Sciatic nerve (tissue), 2 donors: ENCODE results near the gene UNC79. TPM values are rescaled to one million over a fixed set of nuclear protein-coding genes. Genes with fewer than 3 reads are reported as not detected.

Experiments used
- ATAC-seq: fragments of 200-7000 bp; cut with Tn5 transposase; one replicate; pipeline ENCODE4 v1.9.1; 2020; ENCODE audit warnings: mild to moderate bottlenecking, moderate library complexity
- DNase-seq: peaks from one replicate; pipeline ENCODE4 v3.0.0-alpha.2; 2020; ENCODE audit warnings: low spot score
- intact Hi-C: fragments of 100-400 bp; cut with DNase I; formaldehyde crosslinking; loops from one replicate; pipeline ENCODE4 v1.14.2; 2022
- total RNA-seq: library from RNA; stranded (reverse); fragmentation: NEBNext Ultra II Directional; extraction: Animal tissue kit (Norgen Biotek cat#: 25700); gene quantifications from one replicate; pipeline ENCODE4 v1.2.1, GENCODE V29; 2021
- donor health status: DM: no; HTN: no; CAD: no.
- donor health status: DM: no; HTN: no; CAD: no.

The UNC79 gene
- total RNA-seq, 1 donor from 2014 or later: 0.62 TPM

- intact Hi-C loops: no loop called here
- no peak for ATAC-seq
- no peak for DNase-seq
Observed at GRCh38 chr14:93538413-93538812, 107.7 kb downstream of the UNC79 start.

GRCh38 chr14:93540235-93540634 is 109.5 kb downstream of the UNC79 start:
- intact Hi-C loops: no loop called here
- no peak for ATAC-seq
- DNase-seq: no peak

- intact Hi-C loops: no loop called here
Observed at GRCh38 chr14:93543766-93544165, 113.0 kb downstream of the UNC79 start.

GRCh38 chr14:93544212-93544611 is 113.5 kb downstream of the UNC79 start:
- ATAC-seq (no peak), DNase-seq (no peak)
- intact Hi-C loops: no loop called here

More at GRCh38 chr14:93543766-93544165, 113.0 kb downstream of the UNC79 start:
- DNase-seq (no peak), ATAC-seq (no peak)

GRCh38 chr14:93546642-93547041 is 115.9 kb downstream of the UNC79 start:
- intact Hi-C loops: no loop called here
- no peak for ATAC-seq

GRCh38 chr14:93548102-93548843 is 117.5 kb downstream of the UNC79 start:
- intact Hi-C loops: no loop called here
- DNase-seq (no peak), ATAC-seq (no peak)

More at GRCh38 chr14:93546642-93547041, 115.9 kb downstream of the UNC79 start:
- DNase-seq: no peak

- ATAC-seq (no peak), DNase-seq (no peak)
- intact Hi-C loops: no loop called here
Observed at GRCh38 chr14:93549595-93549994, 118.9 kb downstream of the UNC79 start.

GRCh38 chr14:93564918-93565317 is 134.2 kb downstream of the UNC79 start:
- intact Hi-C loops: no loop called here
- ATAC-seq (no peak), DNase-seq (no peak)

- intact Hi-C loops: no loop called here
- DNase-seq (no peak), ATAC-seq (no peak)
Observed at GRCh38 chr14:93566065-93566693, 135.4 kb downstream of the UNC79 start.

- no peak for ATAC-seq
- DNase-seq: no peak
- intact Hi-C loops: no loop called here
Observed at GRCh38 chr14:93571275-93571674, 140.5 kb downstream of the UNC79 start.

GRCh38 chr14:93579178-93579577 is 148.4 kb downstream of the UNC79 start:
- intact Hi-C loops: no loop called here
- DNase-seq (no peak), ATAC-seq (no peak)

- ATAC-seq (no peak), DNase-seq (no peak)
- intact Hi-C loops: no loop called here
Observed at GRCh38 chr14:93582516-93582915, 151.8 kb downstream of the UNC79 start.

- DNase-seq (no peak), ATAC-seq (no peak)
- intact Hi-C loops: no loop called here
Observed at GRCh38 chr14:93587330-93587729, 156.6 kb downstream of the UNC79 start.

GRCh38 chr14:93591506-93591905 is 160.8 kb downstream of the UNC79 start:
- ATAC-seq (no peak), DNase-seq (no peak)
- intact Hi-C loops: no loop called here

- intact Hi-C loops: no loop called here
- DNase-seq (no peak), ATAC-seq (no peak)
Observed at GRCh38 chr14:93592786-93593185, 162.0 kb downstream of the UNC79 start.

- no peak for DNase-seq
- no peak for ATAC-seq
- intact Hi-C loops: no loop called here
Observed at GRCh38 chr14:93606091-93606490, 175.4 kb downstream of the UNC79 start.

GRCh38 chr14:93619176-93619793 is 188.5 kb downstream of the UNC79 start:
- ATAC-seq (no peak), DNase-seq (no peak)
- intact Hi-C loops: no loop called here

GRCh38 chr14:93628048-93628447 is 197.3 kb downstream of the UNC79 start:
- ATAC-seq (no peak), DNase-seq (no peak)
- intact Hi-C loops: no loop called here

GRCh38 chr14:93629643-93630042 is 198.9 kb downstream of the UNC79 start:
- intact Hi-C loops: no loop called here
- ATAC-seq: no peak
- DNase-seq: no peak

- intact Hi-C loops: no loop called here
- DNase-seq (no peak), ATAC-seq (no peak)
Observed at GRCh38 chr14:93638790-93639189, 208.1 kb downstream of the UNC79 start.
